Retinal pigment epithelial cell (primary cell): ENCODE measurements around the gene GCK.
"Not testable (repeated sequence)": the region's sequence is repeated elsewhere in the genome, so short reads cannot be mapped to it uniquely, and the experiment has no call there.

Experiments
- DNase-seq: peaks from one replicate; pipeline ENCODE4 v3.0.0-alpha.2; 2010; ENCODE audit warnings: low read depth
- H3K4me3 ChIP-seq: 2 replicates; pipeline ENCODE4 v1.5.1; 2011; ENCODE audit warnings: mild to moderate bottlenecking, low read length, control low read depth, moderate library complexity
- CTCF ChIP-seq: conservative IDR thresholded peaks from 2 replicates; pipeline ENCODE4 v1.5.1; 2011; ENCODE audit warnings: low read depth, low read length, control low read depth, inconsistent platforms

Gene GCK

GRCh38 chr7:44172803-44173424, 16.3 kb downstream of the GCK start:
- TF ChIP-seq CTCF = no peak
- no peak overlapping the region for H3K4me3 ChIP-seq
- DNase-seq = no peak

GRCh38 chr7:44172352-44172751, 16.9 kb downstream of the GCK start:
- TF ChIP-seq CTCF = no peak
- no peak overlapping the region for H3K4me3 ChIP-seq
- no peak for DNase-seq

GRCh38 chr7:44171901-44172300, 17.3 kb downstream of the GCK start:
- DNase-seq, H3K4me3 ChIP-seq: not testable (repeated sequence)

GRCh38 chr7:44167920-44168319, 21.3 kb downstream of the GCK start:
- TF ChIP-seq CTCF = no peak
- DNase-seq = no peak
- H3K4me3 ChIP-seq = no peak overlapping the region

- no peak for DNase-seq
- no peak overlapping the region for H3K4me3 ChIP-seq
- no peak for TF ChIP-seq CTCF
Observed at GRCh38 chr7:44163591-44163990, 25.6 kb downstream of the GCK start.

GRCh38 chr7:44162785-44163395, 26.3 kb downstream of the GCK start:
- no peak for DNase-seq
- TF ChIP-seq CTCF = no peak
- H3K4me3 ChIP-seq = no peak overlapping the region

- no peak for DNase-seq
- H3K4me3 ChIP-seq = no peak overlapping the region
- no peak for TF ChIP-seq CTCF
Observed at GRCh38 chr7:44162179-44162578, 27.1 kb downstream of the GCK start.
